ENCODE data around the gene KCP. TPM values are rescaled to one million over a fixed set of nuclear protein-coding genes. Genes with fewer than 3 reads are reported as not detected.

The KCP gene
- total and polyA plus RNA-seq, 10 of the 15 experiments (the other 5 are each of a cell fraction or from before 2014, with no cell fraction given), result 0.05 to 7.8 (median 2.5) TPM

- TF ChIP-seq IRF5 (IDR thresholded peaks at IDR 0.05; ENCODE audit: borderline replicate concordance) (no peak), BACH1 (IDR thresholded peaks at IDR 0.05; ENCODE audit: borderline replicate concordance) (peak; percentile 88; the same call in 1 of the 2 replicates), TAF1 (IDR thresholded peaks at IDR 0.05; ENCODE audit: borderline replicate concordance, low read depth, low read length) (peak; percentile 49; the same call in 1 of the 2 replicates), NFYB (IDR thresholded peaks at IDR 0.05; ENCODE audit: insufficient read depth, low read depth, low read length) (no peak), BHLHE40 (IDR thresholded peaks at IDR 0.05; ENCODE audit: borderline replicate concordance in 1 of 2, low read depth in 2 of 2, low read length in 1 of 2) (peak; percentile 66 to 74; a peak in 3 of 4 replicates), SIN3A (IDR thresholded peaks at IDR 0.05; ENCODE audit: low read depth, low read length) (0 out of 2 replicates have a peak, but pooled peaks have one; percentile 52), CREB1 (IDR thresholded peaks at IDR 0.05; ENCODE audit: low read depth) (no peak), KAT2A (conservative IDR thresholded peaks at IDR 0.05; ENCODE audit: control insufficient read depth, low read depth, low read length) (no peak), ZBTB4 (CRISPR knock-in tag; IDR thresholded peaks at IDR 0.05) (no peak), CHD2 (IDR thresholded peaks at IDR 0.05; ENCODE audit: borderline replicate concordance, low read depth, low read length) (peak; percentile 57; the same call in 1 of the 2 replicates), ATF7 (IDR thresholded peaks at IDR 0.05; ENCODE audit: low read depth) (0 out of 2 replicates have a peak, but pooled peaks have one; percentile 16), HDGF (IDR thresholded peaks at IDR 0.05) (peak; percentile 95), TBL1XR1 (IDR thresholded peaks at IDR 0.05; ENCODE audit: low read depth, low read length) (peak; percentile 89), TARDBP (IDR thresholded peaks at IDR 0.05; ENCODE audit: borderline replicate concordance) (0 out of 2 replicates have a peak, but pooled peaks have one; percentile 60), POLR2AphosphoS2 (IDR thresholded peaks at IDR 0.05; ENCODE audit: low read depth, low read length) (no peak), RCOR1 (conservative IDR thresholded peaks at IDR 0.05; ENCODE audit: low read depth, low read length) (0 out of 2 replicates have a peak, but pooled peaks have one; percentile 69), NBN (IDR thresholded peaks at IDR 0.05) (peak; percentile 81), EP300 (IDR thresholded peaks at IDR 0.05; ENCODE audit: borderline replicate concordance in 1 of 2, control insufficient read depth in 1 of 2, low read depth in 2 of 2, low read length in 2 of 2) (peak; percentile 61 to 78; a peak in 2 of 4 replicates), SKIL (IDR thresholded peaks at IDR 0.05; ENCODE audit: low read depth, poor library complexity, severe bottlenecking) (peak; percentile 52)
- TF ChIP-seq, protein P1, sequence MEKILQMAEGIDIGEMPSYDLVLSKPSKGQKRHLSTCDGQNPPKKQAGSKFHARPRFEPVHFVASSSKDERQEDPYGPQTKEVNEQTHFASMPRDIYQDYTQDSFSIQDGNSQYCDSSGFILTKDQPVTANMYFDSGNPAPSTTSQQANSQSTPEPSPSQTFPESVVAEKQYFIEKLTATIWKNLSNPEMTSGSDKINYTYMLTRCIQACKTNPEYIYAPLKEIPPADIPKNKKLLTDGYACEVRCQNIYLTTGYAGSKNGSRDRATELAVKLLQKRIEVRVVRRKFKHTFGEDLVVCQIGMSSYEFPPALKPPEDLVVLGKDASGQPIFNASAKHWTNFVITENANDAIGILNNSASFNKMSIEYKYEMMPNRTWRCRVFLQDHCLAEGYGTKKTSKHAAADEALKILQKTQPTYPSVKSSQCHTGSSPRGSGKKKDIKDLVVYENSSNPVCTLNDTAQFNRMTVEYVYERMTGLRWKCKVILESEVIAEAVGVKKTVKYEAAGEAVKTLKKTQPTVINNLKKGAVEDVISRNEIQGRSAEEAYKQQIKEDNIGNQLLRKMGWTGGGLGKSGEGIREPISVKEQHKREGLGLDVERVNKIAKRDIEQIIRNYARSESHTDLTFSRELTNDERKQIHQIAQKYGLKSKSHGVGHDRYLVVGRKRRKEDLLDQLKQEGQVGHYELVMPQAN (conservative IDR thresholded peaks at IDR 0.05), result peak; percentile 70
Observed at GRCh38 chr7:128940494-128941322, 30.2 kb upstream of the KCP start (continued).

Measured in GM12878 (cell line).